GM21717 (cell line): ENCODE results near the gene NAT9.

Source experiments
- ATAC-seq: cut with Tn5 transposase; IDR thresholded peaks from one replicate; pipeline ENCODE4 v1.9.1; 2021; ENCODE audit warnings: mild to moderate bottlenecking, moderate library complexity; ENCODE audit not compliant: unreplicated experiment

Gene NAT9

DNA sequence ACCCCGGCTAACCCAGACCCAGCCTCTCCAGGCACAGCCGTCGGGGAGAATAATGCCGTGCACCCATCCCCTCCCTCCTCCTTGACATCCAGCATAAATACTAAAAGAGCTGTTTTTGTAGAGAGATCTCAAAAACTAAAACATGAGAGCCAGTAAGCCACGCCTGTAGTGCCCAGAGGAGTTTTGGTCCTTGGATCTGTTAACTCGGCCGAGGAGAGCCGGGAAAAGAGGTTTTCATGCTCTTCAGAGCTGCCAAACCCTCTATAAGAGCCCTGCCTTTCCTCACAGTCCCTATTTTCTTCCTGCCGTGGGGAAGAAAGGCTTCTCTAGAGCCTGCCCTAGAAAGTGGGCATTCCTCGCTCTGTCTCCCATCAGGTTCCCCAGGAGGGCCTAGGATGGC is 30.2 kb upstream of the NAT9 start:
- ATAC-seq = no peak

DNA sequence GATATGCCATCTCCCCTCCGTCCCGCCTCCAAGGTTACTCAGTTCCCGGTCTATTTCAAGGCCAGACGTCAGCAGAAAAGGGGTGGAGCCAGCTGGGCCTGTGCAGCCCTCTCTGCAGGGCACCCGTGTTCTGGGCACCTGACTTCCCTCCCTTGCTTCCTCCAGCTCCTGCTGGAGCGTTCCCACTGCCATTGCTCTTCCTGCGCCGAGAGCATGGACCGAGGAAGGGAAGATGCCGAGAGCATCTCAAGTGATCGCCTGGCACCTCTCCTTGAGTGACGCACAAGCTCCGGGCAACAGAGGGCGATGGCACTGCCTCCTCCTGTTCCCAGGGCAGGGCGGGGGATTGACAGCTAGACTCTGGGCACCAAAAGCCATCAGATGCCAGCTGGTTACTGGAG is 29.4 kb upstream of the NAT9 start:
- no peak for ATAC-seq

DNA sequence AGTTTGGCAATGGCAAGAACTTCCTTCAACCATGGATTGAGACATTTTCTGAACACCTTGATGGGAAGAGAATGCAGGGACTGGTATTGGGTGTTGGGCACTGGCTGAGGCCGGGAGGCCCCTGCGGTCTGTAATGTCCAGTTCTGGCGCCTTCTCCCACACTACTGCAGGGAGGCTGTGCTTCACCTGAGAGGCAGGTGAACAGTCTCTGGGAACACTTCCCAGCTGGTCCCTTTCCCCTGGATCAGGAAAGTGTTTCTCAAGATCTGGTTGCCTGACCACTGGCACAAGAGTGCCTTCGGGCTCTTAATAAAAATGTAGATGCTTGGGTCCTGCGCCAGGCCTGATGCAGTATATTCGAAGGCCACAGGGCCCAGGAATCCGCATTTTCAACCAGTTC is 28.5 kb upstream of the NAT9 start:
- no peak for ATAC-seq

DNA sequence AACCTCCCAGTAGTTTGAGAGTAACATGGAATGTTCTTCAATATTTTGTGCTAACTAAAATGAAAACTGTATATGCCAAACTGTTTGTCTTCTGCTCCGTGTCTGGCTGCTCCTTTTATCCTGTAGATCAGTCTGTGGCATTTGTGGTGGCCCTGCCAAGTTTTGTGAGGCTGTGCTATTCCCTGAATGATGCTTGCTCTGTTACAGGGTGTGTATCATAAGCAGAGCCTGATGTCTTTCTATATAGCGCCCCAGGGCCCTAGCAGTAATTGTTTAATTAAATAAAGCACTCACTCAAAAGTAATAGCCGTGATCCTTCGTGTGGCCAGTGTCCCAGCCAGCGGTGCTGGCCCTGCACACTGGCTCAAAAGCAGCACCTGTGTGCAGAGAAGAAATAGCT is 27.8 kb upstream of the NAT9 start:
- ATAC-seq = no peak

DNA sequence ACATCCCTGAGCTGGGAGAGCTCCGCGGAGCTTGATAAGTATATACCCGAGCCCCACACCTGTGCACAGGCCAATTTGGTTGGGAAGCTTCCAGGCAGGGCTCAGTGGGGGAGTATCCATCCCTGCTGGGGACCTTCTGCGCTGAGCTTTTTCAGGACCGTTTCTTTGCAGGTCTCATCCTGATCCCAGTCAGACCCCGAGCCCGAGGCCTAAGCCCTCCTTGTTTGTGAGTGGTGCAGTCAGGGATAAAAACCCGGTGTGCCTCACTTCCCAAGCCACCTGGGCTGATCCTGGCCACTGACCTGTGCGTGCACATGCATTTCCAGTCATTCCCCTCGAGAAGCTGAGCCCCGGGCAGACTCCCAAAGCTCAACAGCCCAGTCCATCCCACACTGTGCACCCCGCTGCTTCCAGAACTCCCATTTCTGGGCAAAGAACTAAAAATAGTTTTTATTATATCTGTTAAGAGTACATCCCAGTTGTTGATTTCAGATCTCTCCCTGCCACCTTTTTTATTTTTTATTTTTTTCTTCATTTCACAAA is 27.3 kb upstream of the NAT9 start:
- ATAC-seq = no peak

DNA sequence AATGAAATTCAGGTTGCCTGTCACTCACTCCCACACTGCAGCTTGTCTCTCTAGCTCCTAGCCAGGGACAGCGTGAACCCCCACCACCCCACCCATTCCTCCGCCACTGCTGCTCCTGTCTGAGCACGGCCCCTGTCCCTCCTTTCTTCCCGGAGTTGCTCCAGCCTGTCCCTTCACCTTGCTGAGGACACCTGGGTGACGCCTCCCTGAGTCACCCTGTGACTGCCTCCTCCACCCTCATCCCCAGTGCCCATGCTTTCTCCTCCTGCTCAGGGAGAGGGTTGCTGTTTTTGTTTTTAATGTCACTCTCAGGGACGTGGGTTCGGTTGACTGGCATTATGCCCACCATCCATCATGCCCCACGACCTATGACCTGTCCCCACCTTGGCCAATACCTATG is 25.8 kb upstream of the NAT9 start:
- ATAC-seq = no peak

DNA sequence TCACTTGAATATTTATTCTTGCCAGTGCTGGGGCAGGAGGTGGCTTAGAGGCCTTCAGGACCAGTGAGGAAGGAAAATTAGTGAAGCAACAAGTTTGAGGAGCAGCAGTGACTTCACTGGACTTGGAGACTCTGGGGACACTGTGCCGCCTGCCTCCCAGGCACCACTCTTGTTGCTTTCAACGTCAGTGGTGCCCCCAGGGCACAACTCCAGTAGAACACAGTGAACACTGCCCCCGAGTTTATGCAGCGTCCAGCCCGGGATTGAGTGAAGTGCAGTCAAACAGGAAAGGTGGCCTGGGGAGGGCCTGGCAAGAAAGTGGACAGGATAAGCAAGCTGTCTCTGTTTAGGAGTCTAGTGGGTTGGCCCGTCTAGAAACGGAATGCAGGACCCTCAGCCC is 24.4 kb upstream of the NAT9 start:
- ATAC-seq = no peak

DNA sequence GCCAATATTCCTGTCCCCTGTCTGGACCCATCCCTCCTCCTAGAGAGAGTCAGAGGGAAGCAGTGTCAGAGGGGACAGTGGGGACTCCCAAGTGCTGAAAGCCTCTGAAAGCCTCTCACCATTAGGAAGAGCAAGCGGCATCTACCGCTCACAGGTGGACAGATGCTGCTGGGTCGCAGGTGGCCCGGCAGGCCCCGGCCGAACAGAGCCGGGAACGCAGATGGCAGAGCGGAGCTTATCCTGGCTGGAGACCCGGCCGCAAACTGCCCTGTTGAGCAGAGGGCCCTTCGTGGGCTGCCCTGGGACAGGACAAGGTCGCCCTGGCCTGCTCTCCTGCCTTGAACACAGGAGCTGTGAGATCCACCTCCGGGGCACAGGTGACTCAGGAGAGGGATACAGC is 23.0 kb upstream of the NAT9 start:
- no peak for ATAC-seq

DNA sequence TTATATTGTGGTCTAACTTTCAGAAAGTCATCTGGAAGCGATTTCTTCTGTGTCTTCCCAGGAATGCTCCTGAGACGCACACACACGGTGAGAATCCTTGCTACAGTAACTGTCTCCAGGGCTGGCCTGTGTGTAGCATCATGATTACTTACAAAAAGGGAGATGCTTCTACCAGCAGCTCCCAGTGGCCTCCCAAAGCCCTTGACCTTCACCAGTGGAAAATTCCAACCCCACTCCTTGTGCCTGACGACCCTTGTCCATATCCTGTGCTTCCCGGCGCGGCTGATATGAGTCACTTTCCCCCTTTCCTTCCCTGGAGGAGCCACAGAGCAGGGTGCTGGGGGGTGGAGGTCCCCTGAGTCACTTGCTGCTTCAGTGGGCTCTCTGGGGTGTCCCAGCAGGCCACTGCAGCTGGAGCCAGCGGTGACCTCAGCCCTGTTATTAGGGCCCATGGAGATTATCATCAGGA is 22.1 kb upstream of the NAT9 start:
- no peak for ATAC-seq

DNA sequence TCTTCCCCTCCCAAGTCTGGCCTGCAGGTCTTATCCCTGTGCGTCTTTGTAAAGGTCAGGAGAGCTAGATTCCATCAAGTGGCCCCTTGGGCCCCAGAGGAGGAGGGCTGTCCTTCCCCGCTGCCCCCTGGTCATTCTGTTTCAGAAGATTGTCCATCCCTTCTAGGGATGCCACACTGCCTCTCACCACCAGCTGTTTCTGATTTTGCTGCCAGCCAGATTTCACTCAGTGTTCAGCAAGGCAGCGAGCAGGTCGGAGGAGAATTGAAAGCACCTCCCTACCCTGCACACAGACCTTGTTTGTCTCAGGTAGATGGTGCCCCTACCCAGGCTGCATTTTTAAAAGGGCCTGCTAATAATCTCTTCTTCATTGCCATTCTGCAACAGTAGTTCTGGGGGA is 21.7 kb upstream of the NAT9 start:
- no peak for ATAC-seq

DNA sequence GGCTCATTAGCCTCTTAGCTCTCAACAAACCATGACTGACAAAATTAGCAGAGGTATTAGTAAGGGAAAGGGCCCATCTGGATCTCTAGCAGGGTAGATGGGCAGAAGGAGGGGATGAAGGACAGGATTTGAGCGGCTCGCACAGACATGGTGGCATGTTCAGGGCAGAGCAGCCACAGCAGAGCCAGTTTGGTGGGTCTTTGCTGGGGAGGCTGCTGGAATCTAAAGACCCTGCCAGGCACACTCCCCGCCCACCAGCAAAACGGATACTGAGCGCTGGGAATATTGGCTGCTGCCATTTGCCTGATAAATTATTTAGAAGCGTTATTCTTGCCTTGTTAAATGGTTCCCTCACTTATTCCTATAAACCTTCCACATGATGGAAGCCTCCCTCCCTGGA is 20.7 kb upstream of the NAT9 start:
- no peak for ATAC-seq

DNA sequence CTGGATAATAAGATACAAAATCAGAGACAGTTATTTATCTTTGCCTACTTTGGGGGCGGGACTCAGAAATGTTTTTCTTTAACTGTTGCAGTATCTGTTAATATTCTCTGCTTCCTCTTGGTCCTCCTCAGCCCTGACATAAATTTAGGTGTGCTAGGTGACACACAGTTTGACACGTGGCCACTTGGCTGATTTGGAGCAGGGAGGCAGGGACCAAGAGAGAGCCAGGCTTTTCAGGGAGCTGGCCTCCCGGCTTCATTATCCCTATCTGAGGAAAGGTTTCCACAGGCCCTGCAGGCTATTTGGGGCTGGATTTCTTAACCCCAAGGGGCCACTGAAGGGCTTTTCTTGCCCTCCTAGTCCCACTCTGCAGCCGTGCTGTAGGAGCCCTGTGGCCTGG is 20.1 kb upstream of the NAT9 start:
- ATAC-seq = no peak

DNA sequence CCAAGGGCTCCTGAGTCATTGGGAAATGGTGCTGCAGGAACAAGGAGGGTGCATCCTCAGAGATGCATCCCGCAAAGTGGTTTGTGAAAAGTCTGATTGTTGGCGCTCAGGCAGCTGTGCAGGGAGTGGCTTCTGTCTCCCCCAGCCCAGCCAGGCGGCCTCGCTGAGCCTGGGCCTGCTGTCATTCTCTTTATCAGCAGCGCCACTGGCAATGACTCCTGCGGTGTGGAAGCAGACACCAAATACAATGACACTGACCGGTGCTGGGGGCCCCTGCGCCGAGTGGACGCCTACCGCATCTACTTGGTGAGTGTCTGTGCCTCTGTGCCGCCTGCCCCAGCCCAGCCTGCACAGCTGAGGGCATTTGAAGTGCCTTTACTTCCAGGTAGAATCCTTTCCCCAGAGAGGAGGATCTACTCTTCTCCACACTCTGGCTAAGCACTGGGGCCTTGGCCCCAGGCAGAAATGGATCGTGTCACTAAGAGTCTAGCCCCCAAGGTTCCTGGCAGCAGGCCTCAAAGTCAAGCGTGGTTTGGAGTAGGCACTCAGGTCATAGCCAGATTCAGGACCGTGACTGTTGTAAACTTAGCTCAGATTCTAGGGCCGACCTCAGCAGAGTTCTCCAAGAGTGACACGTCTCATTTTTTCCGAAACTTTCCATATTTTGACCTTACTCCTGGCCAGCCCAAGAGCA is 19.3 kb upstream of the NAT9 start:
- no peak for ATAC-seq

DNA sequence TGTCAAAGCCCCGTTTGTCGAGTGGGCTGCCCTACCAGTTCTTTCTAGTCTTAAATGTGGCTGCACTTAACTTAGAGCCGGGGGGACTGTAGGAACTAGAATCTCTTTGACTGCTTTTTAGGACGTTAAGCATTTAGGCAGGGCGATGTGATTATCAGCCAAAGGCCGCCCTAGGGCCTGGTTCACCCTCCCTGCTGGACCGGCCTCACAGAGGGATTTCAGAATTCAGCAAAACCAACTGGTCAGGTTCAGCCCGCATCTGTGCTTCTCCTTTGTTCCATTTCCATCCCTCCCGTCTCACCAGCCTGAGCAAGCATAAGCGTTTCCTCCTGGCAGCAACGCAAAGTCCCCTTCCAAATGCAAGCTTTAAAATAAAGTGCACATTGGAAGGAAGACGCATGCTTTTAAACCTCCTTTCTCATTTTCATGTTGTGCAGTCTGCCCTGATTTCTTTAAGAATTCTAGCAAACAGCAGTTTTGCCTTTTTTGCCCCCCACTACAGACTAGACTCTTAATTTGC is 16.5 kb upstream of the NAT9 start:
- ATAC-seq = no peak

DNA sequence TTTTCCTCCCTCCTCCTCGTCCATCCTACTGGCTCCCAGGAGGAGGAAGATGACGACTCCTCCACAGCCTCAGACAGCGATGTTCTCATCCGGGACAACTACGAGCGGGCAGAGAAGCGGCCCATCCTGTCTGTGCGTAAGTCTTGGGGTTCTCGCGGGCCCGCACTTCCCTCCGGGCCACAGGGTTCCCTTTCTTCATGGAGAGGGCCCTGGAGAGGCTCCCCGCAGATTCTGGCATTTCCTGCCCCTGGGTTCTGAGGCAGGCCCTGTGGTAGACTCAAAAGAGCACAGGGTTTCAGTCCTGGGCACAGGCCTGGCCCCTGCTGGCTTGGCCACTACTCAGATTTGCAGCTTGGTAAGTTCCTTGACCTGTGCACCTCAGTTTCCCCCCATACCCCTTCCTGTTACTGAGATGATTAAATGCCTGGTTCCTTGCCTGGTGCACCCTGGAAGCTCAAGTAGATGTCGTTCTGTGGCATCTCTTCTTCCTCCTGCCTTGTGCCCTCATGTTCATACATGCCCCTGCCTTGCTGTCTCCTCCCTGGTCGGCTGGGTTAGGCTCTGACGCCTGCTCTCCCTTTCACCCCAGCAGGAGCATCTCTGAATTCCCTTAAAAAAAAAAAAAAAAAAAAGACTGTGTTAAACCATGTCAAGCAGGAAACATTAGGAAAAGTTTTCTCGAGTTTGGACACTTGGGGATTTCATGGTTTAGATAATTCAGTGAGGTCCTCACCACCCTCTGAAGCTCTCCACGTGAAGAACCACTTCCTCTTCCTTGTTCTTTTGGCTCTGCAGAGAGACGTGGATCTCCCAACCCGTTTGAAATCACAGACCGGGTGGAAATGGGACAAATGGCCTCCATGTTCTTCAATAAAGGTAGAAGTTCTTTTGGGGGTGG is 14.3 kb upstream of the NAT9 start:
- no peak for ATAC-seq

DNA sequence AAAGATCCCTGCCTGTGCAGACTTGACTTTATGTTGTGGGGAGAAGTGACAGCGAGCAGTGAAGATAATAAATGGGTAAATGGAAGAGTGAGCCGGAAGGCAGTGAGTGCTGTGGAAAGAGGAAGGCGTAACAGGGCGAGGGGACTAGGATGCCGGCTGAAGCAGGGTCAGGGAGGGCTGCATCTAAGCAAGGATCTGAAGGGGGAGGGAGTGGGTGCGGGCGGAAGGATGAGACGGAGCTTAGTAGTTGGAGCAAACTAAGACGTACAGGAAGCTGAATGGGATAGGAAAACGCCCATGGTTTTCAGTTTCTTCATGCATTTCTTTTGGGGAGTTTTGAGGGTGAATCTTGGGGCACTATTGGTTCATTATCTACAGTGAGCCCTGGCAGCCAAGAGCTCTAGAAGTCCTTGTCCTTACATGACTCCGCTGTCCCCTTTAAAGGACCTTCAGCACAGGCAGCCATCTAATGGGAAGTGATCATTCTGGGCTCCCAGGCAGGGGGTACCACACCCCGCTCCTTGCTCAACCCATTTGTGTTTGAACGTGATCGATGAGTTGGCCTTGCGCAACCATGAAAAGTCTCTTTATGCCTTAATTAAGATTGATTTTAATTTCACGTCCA is 10.4 kb upstream of the NAT9 start:
- ATAC-seq = no peak

DNA sequence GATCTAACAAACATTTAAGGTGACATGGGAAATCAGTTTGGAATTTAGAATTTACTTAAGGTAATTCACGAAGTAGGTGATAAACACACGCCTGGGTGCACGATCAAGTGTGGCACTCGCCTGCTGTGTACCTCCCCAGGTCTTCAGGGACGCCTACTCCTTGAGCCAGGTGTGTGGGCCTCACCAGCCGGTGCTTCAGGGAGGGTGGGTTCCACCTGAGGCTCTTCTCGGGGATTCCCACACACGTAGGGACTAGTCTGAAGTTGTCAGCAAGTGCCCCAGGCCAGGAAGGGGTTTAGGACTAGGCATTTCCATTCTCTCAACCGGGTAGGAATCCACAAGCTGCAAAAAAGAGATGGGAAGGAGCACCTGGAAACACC is 9.8 kb upstream of the NAT9 start:
- no peak for ATAC-seq

DNA sequence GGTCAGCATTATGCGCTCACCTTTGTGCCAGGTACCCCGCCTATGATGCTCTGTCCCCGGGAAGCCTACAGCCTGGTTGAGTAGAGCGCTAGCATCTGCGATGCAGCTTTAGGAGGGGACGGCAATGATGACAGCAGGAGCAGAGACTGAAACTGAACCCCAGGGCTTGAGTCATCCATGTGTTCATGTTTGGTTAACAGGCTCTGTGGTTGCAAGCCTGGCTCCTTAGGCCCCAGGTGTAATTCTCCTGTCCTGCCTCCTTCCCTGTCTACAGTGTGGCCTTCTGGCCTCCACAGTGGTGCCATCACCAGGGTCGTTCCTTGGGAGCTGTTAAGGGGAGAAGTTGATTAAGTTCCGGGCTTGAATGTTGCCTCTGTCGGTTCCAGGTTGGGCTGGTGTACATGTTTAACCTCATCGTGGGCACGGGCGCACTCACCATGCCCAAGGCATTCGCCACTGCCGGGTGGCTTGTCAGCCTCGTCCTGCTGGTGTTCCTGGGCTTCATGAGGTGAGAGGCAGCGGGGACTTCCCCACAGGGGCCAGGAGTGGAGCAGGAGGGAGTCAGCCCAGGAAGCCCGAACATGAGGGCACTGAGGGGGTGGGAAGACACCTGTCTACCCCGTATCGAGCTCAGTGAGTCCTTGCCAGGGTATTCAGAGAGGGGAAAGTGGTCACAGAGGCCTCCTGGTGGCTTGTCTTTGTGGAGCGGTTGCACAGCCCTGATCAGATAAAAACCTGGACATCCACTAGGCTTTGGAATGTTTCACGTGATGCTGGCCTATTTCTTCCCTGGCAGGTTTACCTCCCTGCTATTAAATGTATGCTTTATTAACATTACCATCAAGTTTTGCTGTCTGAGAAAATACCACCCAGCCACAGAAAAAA is 9.2 kb upstream of the NAT9 start:
- no peak for ATAC-seq

DNA sequence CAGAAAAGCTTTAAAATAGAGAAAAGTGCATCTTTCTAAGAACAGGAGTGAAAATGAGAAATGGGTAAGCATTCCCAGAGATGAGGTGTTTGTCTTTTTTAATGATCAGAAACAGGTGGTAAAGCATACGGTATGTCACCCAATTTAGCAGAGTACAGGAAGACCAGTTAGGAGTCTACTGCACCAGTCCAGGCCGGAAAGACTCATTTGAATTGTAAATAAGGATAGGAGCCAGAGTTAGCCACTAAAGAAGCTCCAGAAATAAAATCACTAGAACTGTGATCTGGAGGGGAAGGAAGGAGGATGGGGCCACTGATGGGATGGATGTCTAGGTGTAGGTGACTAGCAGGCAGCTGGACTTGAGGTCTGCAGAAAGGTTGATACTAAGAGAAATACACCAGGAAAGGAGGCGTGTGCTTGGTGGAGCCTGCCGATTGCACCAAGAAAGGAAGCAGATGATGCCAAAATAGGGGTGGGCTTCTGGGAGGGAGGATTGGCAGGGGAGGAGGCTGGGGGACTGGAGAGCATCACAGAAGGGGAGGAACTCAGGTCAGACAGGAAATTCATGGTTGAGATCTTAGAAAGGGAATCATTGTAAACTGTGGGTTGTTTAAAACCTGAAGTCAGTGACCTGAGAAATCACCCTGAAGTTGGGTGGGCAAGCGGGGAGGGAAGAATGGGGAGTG is 8.1 kb upstream of the NAT9 start:
- ATAC-seq = no peak

DNA sequence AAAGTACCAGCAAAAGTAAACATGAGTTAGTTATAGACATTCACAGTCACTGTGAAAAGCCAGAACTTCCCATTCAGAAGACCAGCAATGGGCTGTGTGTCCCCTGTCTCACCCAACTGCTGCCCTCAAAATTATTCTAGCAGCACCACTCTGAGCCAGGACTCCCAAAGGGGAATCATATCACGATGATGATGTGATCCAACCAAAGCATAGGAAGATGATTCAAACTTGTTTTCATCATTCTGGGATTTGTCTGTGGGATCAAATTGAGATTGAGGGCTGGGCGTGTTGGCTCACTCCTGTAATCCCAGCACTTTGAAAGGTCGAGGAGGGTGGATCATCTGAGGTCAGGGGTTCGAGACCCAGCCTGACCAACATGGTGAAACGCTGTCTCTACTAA is 6.4 kb upstream of the NAT9 start:
- no peak for ATAC-seq
